ENCODE data around the gene GGCX. TPM values are rescaled to one million over a fixed set of nuclear protein-coding genes. Genes with fewer than 3 reads are reported as not detected.
A peak's percentile ranks its signal among the peaks of the same experiment; 100 is the strongest.

The GGCX gene
- total RNA-seq, 1 donor from 2014 or later, result 43.4 TPM

- DNase-seq (ENCODE audit: low read depth, low spot score), result no peak
- no peak overlapping the region for H3K27ac Mint-ChIP-seq (ENCODE audit: unreplicated experiment)
- H3K4me1 Mint-ChIP-seq, result peaks cover 11% of the 10 kb centered on the region
- H3K9me3 Mint-ChIP-seq, result no peaks in the 10 kb centered on the region
- no peaks in the 10 kb centered on the region for H3K27me3 Mint-ChIP-seq (ENCODE audit: low read depth)
- no peaks in the 10 kb centered on the region for H3K36me3 Mint-ChIP-seq (ENCODE audit: low read depth)
- H3K4me3 Mint-ChIP-seq, result no peak overlapping the region
- no peak for TF ChIP-seq CTCF (conservative IDR thresholded peaks at IDR 0.05)
Measured at GRCh38 chr2:85524336-85524908, 36.9 kb downstream of the GGCX start.

DNA sequence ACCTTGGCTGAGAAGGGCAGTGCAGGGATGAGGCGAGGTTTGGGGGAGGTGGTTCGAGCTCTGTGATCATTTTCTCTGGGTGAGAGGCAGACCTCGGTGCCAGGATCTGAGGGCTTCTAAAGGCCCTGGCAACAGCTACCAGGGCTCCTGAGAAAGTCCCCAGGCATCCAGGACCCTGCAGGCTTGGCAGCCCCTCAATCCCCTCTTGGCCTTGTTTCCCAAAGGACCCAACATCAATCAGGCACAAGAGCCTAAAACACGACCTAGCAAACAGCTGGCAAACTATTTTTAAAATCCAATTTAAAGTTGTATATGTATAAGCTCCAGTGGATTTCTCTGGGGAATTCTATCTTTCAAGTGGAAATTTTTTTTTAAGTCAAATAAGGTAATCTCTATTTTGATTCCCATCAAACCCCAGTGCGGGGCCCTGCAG lies 37.4 kb downstream of the GGCX start:
- Mint-ChIP-seq H3K36me3 (ENCODE audit: low read depth) (no peaks in the 10 kb centered on the region), H3K9me3 (no peaks in the 10 kb centered on the region), H3K4me1 (peaks cover 11% of the 10 kb centered on the region), H3K27me3 (ENCODE audit: low read depth) (no peaks in the 10 kb centered on the region), H3K4me3 (no peak overlapping the region), H3K27ac (ENCODE audit: unreplicated experiment) (peak overlapping the region; percentile 23)
- no peak for TF ChIP-seq CTCF (conservative IDR thresholded peaks at IDR 0.05)
- DNase-seq (ENCODE audit: low read depth, low spot score), result no peak

DNA sequence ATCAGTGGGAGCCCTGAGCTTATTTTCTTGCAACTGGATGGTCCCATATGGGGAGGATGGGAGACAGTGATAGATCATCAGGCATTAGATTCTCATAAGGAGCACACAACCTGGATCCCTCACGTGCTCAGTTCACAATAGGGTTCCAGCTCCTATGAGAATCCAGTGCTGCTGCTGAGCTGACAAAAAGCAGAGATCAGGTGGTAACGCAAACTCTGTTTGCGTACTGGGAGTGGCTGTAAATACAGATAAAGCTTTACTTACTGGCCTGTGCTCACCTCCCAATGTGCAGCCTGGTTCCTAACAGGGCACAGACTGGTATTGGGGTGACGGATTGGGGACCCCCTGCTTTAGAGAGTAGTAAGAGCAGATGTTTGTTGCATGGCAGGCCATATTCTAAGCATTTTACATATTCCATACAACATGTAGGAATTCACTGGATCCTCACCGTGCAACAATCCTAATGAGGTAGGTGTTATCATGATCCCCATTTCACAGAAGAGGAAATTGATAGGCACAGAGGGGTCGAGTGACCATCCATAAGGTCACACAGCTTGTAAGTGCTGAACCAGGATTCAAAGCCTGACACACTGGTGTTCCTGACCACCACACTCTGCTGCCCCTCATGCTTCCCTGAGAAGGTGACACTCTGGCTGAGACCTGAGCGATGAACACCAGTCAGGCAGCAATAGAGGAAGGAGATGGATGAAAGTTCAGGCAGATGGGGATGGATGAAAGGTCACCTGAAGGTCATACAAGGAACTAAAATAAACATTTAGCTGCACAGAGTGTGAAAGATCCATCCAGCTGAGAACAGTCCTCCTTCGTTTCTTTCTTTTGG lies 38.0 kb downstream of the GGCX start:
- Mint-ChIP-seq H3K9me3 (no peaks in the 10 kb centered on the region), H3K27me3 (ENCODE audit: low read depth) (no peaks in the 10 kb centered on the region), H3K36me3 (ENCODE audit: low read depth) (no peaks in the 10 kb centered on the region), H3K27ac (ENCODE audit: unreplicated experiment) (peak overlapping the region; percentile 23), H3K4me1 (peaks cover 11% of the 10 kb centered on the region), H3K4me3 (no peak overlapping the region)
- no peak for DNase-seq (ENCODE audit: low read depth, low spot score)
- TF ChIP-seq CTCF (conservative IDR thresholded peaks at IDR 0.05), result no peak

- no peak overlapping the region for H3K4me3 Mint-ChIP-seq
- no peak for DNase-seq (ENCODE audit: low read depth, low spot score)
- H3K4me1 Mint-ChIP-seq, result peaks cover 11% of the 10 kb centered on the region
- TF ChIP-seq CTCF (conservative IDR thresholded peaks at IDR 0.05), result no peak
- H3K9me3 Mint-ChIP-seq, result no peaks in the 10 kb centered on the region
- no peaks in the 10 kb centered on the region for H3K27me3 Mint-ChIP-seq (ENCODE audit: low read depth)
- no peak overlapping the region for H3K27ac Mint-ChIP-seq (ENCODE audit: unreplicated experiment)
- no peaks in the 10 kb centered on the region for H3K36me3 Mint-ChIP-seq (ENCODE audit: low read depth)
Measured at GRCh38 chr2:85522090-85522647, 39.1 kb downstream of the GGCX start.

DNA sequence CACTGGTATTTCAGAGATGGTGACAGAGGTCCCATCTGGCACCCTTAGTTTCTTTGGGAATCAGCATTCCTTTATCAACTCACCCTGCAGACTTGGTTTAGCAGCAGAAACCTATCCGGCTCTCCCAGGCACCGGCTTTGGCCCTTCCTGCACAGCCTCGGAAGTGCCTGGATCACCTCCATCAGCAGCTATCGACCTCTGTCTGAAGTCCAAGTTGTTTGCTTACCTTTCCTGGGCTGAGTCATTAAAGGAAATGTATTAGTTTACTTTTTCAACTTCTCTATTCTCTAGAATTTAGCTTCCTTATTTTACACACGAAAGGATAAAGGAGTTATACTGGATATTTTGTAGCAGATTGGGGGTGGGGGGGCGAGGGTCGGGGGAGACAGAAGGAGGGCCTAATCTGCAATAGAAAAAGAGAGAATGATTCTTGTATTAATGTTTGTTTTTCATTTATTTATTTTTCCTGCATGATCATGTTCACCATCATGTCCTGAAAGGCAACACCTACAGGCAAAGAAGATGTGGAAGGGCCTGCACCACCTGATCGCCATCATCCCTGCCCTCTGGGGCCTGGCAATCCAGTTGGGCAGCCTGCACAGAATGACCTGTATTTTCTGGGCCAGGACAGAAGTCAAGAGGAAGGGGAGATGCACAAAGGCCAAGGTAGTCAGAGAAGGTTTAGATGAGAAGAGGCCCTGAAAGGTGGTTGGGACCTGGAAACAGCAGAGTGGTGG lies 44.5 kb downstream of the GGCX start:
- Mint-ChIP-seq H3K36me3 (ENCODE audit: low read depth) (no peaks in the 10 kb centered on the region), H3K9me3 (no peaks in the 10 kb centered on the region), H3K27ac (ENCODE audit: unreplicated experiment) (no peak overlapping the region)

More for the DNA sequence above, 44.5 kb downstream of the GGCX start:
- no peak for TF ChIP-seq CTCF (conservative IDR thresholded peaks at IDR 0.05)
- Mint-ChIP-seq H3K4me3 (no peak overlapping the region), H3K27me3 (ENCODE audit: low read depth) (no peaks in the 10 kb centered on the region), H3K4me1 (no peaks in the 10 kb centered on the region)
- DNase-seq (ENCODE audit: low read depth, low spot score), result no peak

Data from neural crest cell (in vitro differentiated cells).